Activated CD4-positive, CD25-positive, alpha-beta regulatory T cell treated with anti-CD3 and anti-CD28 coated beads, Interleukin-2, amount 50 U/mL, for 24 hours (primary cell): ENCODE results near the gene GRIN2C.

Source experiments
- ATAC-seq, 2 donors: fragments of 150-1000 bp; cut with Tn5 transposase; one replicate each; pipeline ENCODE4 v1.10.0; 2021; ENCODE audit warnings: mild to moderate bottlenecking in 1 of 2, moderate library complexity in 1 of 2

The GRIN2C gene

DNA sequence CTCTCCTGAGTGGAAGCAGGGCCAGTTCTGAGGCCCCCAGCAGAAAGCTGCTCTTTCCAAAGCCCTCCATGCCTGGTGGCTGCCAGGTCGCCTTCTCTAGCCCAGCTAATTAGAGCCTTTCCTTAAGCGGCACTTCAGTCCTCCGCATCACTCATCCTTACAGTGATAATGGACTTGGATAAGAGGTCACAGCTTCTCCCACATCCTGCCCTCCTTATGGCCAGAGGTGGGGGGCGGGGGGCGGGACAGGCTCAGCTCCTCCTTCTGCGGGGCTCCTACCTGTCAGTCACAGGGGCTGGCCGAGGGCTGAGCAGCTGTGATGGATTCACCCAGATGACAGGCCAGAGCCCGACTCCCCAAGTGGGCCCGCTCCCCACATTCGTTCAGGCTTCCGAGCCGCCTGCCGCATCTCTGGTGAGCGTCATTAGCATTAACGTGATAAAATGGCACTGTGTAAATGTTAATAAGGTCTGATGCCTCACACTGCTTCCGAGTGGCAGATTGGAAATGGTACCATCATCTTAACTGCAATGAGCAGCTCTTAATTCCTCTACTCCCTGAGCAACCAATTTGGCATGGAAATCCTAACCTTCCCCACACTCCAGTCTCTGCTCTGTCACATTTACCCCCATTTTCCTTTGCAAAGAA is 41.3 kb downstream of the GRIN2C start:
- ATAC-seq, result no peak

DNA sequence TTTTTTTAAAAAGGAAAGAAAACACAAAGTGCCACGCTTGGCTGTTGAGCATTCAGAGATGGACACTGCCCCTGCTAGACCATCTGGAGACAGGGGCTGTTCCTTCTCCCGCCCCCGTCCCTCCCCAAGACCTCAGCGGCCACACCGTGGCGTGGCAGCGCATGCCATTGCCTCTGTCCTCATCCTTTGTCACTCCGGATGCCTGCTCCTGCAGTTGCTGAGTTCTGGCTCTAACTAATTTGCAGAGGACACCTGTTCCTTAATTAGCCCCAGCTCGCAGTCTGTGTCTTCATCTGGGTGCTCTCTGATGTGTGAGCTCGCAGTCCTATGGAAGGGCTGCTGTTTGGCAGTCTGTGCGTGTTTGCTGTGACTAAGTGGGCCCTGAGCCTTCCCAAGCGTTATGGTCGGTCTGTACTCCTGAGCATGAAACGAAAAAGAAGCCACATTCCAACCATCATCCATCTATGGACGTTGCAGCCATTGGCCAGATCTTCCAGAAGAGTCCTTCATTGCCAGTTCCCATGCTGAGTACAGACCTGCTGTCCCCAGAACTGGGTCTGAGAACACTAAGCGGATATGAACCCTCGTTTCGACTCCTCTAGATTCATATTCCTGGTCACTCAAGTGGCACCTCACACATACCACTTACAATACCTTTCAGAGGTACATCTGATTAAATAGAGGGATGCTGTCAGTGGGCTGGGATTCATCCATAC is 42.6 kb downstream of the GRIN2C start:
- ATAC-seq, result no peak

DNA sequence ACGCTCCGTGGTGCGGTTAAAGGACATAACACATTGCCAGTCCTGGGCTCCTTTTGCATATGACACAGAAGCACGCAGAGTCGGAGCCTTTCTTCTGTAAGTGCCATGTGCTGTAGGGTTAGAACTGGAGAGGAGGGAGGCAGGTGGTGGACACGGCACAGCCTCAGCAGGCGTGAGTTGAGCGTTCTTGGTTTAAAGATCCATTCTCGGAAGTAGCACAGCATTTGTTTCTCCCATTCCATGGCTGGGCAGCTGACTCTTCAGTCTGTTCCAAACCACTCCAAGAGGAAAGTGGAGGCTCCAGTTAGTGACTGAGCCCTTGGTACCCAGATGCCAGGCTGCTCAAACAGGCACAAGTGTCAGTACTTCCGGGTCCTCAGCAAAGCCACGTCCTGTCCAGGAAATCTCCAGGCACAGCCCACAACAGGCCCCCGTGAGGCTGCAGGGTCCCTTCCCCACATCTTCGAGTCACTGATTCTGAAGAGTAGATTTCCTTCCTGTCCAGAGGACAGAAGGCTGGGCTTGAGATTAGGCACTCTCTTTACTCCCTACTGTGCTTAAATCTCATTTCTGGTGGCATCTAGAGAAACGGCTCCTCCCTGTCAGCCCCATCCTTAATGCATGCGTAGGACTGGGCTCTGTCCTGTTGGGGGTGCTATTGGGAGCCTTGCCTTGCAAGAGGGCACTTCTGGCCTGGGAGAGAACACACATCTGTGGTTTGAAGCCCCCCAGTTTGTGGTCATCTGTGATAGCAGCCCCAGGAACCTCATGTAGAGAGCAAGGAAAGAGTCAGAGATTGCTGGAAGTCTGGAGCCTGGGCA is 43.9 kb downstream of the GRIN2C start:
- no peak for ATAC-seq

DNA sequence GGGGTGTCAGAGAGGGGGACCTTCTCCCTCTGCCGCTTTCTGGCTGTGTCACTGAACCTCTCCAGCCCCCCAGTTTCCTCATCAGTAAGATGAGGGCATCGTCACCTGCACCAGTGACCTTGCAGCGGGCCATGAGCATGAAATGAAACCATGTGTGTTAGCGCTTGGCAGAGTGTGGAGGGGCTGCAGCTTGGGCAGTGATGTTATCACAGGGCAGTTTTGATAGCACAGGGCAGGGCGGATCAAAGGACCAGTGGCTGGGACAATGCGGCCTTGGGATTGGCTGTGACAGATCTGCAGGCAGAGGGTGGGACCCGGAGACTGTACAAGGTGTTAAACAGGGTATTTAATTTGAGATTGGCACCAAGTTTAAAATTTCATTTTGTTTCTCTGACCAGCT is 44.6 kb downstream of the GRIN2C start:
- ATAC-seq, result no peak

DNA sequence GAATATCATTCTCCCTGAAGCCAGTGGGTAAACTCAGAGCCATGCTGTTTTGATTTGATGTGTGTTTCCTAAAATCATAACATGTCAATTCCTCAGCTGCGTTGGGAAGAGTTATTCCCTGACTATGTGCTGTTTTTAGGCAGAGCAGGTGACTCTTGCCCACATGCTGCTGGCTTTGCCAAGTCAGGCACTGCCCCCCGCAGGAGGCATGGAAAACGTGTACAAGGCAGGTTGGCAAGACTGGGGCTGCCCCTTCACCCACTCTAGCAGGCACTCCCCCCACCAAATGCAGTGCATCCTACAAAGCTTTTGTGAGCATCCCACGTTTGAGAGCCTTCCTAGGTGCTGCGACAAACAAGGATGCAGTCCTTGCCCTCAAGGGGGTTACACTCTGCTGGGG is 45.2 kb downstream of the GRIN2C start:
- ATAC-seq, result no peak

DNA sequence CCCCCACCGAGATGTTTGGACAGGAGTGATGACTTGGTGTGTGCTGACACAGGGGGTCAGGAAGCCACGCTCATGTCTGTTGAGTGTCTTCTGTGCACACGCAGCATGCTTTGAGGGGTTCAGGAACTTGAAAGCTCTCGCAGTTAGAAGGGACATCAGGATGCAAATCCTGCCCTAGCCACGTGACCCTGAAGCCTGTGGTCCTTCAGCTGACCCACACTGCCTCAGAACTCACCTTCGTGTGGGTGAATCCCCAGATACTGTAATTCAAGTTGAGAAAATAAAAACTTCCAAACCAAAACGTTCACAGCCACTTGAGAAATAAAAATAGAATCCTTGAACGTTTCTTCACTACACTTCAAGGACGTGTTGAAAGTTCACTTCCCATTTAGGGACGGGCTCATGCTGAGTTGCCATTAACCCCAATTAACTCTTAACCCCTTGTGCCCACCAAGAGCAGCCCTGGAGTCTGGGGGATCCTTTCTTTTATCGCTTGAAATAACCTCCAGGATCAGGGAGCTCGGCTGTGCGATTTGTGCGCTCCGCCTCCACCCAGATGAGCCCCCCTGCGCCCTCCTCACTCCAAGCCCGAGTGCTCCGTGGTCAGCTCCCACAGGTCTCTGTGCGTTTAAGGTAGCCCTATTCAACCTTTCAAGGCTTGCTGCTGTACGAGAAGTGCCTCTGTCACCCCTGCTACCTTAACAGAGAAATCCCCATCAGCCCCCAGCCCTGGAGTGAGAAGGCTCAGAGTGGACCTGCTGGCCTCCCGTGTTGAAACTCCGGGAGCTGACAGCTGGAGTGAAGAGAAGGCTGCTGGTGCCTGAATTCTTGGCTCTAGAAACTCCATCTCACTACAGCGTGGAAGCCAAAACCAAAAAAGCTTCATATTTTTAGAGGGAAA is 47.3 kb downstream of the GRIN2C start:
- no peak for ATAC-seq

DNA sequence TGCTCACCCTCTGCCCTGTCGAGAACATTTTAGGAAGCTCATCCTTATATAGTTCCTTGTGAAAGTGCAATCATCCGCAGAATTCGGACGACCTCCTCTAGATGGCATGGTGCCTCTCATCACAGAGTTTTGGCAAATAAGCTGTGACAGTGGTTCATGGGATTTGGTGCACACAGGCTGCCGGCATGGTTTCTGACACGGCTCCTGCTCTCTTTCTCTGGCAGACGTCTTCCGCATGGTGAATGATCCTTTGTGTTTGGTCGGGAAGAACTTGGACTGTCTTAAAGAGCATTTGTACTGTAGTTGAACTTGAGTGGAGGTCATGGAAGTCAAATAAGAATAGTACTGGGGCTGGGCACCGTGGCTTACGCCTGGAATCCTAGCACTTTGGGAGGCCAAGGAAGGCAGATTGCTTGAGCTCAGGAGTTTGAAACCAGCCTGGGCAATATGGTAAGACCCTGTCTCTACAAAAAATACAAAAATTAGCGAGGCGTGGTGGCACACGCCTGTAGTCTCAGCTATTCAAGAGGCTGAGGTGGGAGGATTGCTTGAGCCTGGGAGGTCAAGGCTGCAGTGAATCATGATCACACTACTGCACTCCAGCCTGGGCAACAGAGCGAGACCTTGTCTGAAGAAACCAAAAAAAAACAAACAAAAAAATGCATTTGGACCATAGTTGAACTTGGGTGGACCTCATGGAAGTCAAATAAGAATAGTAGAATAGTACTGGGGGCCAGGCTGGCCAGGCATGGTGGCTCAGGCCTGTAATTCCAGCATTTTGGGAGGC is 48.8 kb downstream of the GRIN2C start:
- ATAC-seq, result no peak

DNA sequence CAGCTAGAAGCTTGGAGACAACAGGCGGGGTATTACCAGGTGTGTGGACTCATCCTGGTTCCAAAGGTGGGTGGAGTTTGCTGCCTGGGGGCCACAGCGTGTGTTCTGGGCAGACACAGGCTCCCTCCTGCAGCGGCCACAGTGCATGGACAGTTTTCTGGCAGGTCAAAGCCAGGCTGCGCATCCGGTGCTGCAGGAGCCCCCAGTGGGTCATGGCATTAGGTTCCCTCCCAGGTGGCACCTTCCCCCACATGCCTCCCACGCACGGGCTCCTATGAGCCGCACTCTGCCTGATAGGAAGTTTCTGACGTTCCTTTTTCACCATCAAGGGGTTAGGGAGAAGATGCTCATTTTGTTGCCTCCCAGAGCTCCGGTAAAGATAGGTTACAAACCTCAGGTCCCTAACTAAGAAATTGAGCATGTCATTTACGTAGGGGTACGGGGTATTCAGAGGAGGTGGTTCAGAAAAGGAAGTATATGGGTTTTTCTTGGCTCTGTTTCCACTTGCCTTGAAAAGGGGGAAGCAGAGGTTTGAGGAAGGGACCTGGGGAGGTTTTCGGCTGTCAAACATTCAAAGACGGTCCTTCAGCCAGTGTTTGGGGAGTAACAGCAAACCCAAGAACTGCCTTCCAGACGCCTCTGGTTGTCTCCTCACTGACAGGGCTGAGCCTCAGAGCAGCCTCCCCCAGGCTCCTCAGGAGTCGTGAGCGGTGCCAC is 50.8 kb downstream of the GRIN2C start:
- no peak for ATAC-seq

DNA sequence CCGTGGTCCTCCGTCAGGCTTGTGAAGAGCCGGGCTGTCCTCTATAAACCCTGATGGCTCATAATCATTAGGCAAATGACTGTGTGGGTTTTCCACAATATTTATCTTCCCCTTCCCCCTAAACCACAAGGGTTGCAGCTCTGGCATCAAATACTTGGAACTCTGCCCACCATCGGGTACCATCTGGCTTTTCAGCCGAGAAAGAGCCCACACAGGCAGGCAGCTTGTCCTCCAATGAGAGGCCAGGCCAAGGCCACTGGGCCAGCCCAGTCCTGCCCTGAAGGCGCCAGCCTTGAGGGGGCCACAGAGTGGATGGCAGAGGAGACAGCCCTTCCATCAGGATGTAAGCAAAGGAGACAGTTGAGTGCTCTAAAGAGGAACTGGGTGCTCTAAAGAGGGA is 51.8 kb downstream of the GRIN2C start:
- no peak for ATAC-seq

DNA sequence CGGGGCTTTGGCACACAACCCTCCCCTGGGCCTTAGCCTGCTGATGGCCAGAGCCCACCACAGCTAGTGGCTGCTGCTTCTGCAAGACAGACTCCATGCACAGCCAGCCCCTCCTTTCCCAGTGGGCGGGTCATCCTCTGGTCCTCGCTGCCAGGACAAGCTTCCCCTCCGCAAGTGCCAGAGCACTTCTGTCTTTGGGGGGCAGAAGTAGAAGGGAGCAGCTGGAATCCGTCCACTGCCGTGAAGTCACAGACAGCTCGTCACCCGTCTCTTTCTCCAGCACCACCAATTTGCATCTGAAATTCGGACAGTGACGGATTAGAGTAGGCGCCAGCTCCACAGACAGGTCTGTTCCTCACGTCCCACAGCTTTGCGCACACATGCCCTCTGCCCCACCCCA is 52.2 kb downstream of the GRIN2C start:
- ATAC-seq, result no peak

DNA sequence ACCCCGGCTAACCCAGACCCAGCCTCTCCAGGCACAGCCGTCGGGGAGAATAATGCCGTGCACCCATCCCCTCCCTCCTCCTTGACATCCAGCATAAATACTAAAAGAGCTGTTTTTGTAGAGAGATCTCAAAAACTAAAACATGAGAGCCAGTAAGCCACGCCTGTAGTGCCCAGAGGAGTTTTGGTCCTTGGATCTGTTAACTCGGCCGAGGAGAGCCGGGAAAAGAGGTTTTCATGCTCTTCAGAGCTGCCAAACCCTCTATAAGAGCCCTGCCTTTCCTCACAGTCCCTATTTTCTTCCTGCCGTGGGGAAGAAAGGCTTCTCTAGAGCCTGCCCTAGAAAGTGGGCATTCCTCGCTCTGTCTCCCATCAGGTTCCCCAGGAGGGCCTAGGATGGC is 53.4 kb downstream of the GRIN2C start:
- ATAC-seq, result no peak

DNA sequence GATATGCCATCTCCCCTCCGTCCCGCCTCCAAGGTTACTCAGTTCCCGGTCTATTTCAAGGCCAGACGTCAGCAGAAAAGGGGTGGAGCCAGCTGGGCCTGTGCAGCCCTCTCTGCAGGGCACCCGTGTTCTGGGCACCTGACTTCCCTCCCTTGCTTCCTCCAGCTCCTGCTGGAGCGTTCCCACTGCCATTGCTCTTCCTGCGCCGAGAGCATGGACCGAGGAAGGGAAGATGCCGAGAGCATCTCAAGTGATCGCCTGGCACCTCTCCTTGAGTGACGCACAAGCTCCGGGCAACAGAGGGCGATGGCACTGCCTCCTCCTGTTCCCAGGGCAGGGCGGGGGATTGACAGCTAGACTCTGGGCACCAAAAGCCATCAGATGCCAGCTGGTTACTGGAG is 54.1 kb downstream of the GRIN2C start:
- ATAC-seq, result no peak

DNA sequence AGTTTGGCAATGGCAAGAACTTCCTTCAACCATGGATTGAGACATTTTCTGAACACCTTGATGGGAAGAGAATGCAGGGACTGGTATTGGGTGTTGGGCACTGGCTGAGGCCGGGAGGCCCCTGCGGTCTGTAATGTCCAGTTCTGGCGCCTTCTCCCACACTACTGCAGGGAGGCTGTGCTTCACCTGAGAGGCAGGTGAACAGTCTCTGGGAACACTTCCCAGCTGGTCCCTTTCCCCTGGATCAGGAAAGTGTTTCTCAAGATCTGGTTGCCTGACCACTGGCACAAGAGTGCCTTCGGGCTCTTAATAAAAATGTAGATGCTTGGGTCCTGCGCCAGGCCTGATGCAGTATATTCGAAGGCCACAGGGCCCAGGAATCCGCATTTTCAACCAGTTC is 55.0 kb downstream of the GRIN2C start:
- no peak for ATAC-seq

DNA sequence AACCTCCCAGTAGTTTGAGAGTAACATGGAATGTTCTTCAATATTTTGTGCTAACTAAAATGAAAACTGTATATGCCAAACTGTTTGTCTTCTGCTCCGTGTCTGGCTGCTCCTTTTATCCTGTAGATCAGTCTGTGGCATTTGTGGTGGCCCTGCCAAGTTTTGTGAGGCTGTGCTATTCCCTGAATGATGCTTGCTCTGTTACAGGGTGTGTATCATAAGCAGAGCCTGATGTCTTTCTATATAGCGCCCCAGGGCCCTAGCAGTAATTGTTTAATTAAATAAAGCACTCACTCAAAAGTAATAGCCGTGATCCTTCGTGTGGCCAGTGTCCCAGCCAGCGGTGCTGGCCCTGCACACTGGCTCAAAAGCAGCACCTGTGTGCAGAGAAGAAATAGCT is 55.7 kb downstream of the GRIN2C start:
- ATAC-seq, result no peak

DNA sequence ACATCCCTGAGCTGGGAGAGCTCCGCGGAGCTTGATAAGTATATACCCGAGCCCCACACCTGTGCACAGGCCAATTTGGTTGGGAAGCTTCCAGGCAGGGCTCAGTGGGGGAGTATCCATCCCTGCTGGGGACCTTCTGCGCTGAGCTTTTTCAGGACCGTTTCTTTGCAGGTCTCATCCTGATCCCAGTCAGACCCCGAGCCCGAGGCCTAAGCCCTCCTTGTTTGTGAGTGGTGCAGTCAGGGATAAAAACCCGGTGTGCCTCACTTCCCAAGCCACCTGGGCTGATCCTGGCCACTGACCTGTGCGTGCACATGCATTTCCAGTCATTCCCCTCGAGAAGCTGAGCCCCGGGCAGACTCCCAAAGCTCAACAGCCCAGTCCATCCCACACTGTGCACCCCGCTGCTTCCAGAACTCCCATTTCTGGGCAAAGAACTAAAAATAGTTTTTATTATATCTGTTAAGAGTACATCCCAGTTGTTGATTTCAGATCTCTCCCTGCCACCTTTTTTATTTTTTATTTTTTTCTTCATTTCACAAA is 56.2 kb downstream of the GRIN2C start:
- no peak for ATAC-seq

DNA sequence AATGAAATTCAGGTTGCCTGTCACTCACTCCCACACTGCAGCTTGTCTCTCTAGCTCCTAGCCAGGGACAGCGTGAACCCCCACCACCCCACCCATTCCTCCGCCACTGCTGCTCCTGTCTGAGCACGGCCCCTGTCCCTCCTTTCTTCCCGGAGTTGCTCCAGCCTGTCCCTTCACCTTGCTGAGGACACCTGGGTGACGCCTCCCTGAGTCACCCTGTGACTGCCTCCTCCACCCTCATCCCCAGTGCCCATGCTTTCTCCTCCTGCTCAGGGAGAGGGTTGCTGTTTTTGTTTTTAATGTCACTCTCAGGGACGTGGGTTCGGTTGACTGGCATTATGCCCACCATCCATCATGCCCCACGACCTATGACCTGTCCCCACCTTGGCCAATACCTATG is 57.8 kb downstream of the GRIN2C start:
- no peak for ATAC-seq

DNA sequence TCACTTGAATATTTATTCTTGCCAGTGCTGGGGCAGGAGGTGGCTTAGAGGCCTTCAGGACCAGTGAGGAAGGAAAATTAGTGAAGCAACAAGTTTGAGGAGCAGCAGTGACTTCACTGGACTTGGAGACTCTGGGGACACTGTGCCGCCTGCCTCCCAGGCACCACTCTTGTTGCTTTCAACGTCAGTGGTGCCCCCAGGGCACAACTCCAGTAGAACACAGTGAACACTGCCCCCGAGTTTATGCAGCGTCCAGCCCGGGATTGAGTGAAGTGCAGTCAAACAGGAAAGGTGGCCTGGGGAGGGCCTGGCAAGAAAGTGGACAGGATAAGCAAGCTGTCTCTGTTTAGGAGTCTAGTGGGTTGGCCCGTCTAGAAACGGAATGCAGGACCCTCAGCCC is 59.2 kb downstream of the GRIN2C start:
- ATAC-seq, result no peak

DNA sequence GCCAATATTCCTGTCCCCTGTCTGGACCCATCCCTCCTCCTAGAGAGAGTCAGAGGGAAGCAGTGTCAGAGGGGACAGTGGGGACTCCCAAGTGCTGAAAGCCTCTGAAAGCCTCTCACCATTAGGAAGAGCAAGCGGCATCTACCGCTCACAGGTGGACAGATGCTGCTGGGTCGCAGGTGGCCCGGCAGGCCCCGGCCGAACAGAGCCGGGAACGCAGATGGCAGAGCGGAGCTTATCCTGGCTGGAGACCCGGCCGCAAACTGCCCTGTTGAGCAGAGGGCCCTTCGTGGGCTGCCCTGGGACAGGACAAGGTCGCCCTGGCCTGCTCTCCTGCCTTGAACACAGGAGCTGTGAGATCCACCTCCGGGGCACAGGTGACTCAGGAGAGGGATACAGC is 60.6 kb downstream of the GRIN2C start:
- ATAC-seq, result no peak

DNA sequence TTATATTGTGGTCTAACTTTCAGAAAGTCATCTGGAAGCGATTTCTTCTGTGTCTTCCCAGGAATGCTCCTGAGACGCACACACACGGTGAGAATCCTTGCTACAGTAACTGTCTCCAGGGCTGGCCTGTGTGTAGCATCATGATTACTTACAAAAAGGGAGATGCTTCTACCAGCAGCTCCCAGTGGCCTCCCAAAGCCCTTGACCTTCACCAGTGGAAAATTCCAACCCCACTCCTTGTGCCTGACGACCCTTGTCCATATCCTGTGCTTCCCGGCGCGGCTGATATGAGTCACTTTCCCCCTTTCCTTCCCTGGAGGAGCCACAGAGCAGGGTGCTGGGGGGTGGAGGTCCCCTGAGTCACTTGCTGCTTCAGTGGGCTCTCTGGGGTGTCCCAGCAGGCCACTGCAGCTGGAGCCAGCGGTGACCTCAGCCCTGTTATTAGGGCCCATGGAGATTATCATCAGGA is 61.4 kb downstream of the GRIN2C start:
- no peak for ATAC-seq

DNA sequence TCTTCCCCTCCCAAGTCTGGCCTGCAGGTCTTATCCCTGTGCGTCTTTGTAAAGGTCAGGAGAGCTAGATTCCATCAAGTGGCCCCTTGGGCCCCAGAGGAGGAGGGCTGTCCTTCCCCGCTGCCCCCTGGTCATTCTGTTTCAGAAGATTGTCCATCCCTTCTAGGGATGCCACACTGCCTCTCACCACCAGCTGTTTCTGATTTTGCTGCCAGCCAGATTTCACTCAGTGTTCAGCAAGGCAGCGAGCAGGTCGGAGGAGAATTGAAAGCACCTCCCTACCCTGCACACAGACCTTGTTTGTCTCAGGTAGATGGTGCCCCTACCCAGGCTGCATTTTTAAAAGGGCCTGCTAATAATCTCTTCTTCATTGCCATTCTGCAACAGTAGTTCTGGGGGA is 61.9 kb downstream of the GRIN2C start:
- ATAC-seq, result no peak

DNA sequence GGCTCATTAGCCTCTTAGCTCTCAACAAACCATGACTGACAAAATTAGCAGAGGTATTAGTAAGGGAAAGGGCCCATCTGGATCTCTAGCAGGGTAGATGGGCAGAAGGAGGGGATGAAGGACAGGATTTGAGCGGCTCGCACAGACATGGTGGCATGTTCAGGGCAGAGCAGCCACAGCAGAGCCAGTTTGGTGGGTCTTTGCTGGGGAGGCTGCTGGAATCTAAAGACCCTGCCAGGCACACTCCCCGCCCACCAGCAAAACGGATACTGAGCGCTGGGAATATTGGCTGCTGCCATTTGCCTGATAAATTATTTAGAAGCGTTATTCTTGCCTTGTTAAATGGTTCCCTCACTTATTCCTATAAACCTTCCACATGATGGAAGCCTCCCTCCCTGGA is 62.8 kb downstream of the GRIN2C start:
- no peak for ATAC-seq
